Cardiac muscle cell (in vitro differentiated cells and primary cell): Measurements from ENCODE around the gene SPEG. TPM values are rescaled to one million over a fixed set of nuclear protein-coding genes. Genes with fewer than 3 reads are reported as not detected.

ENCODE experiments used
- DNase-seq, 2 donors: peaks; one replicate each; pipeline versions ENCODE4 v3.0.0 to v3.0.0-alpha.2; 2010 to 2017; ENCODE audit warnings: low read depth in 1 of 2, low spot score in 1 of 2
- H3K27ac ChIP-seq: fragments of 200-600 bp; sonication (generic); 2 replicates; pipeline ENCODE4 v1.5.1; 2016
- H3K27me3 ChIP-seq: fragments of 200-600 bp; sonication (generic); 2 replicates; pipeline ENCODE4 v1.6.0; 2016; ENCODE audit warnings: control low read depth
- H3K36me3 ChIP-seq: fragments of 200-600 bp; sonication (generic); 2 replicates; pipeline ENCODE4 v1.5.1; 2016; ENCODE audit warnings: control low read depth
- H3K4me1 ChIP-seq: fragments of 200-600 bp; sonication (generic); 2 replicates; pipeline ENCODE4 v1.8.1; 2017; ENCODE audit warnings: low read depth, mild to moderate bottlenecking, mixed run types
- H3K4me3 ChIP-seq: fragments of 200-600 bp; sonication (generic); 2 replicates; pipeline ENCODE4 v1.5.1; 2016; ENCODE audit warnings: mild to moderate bottlenecking
- H3K9me3 ChIP-seq: fragments of 200-600 bp; sonication (generic); 2 replicates; pipeline ENCODE4 v1.5.1; 2017; ENCODE audit warnings: low read depth, mild to moderate bottlenecking, control low read depth
- CTCF ChIP-seq: IDR thresholded peaks from 2 replicates; pipeline ENCODE4 v1.5.1; 2012; ENCODE audit warnings: low read depth, mild to moderate bottlenecking, low read length
- polyA plus RNA-seq: library from polyadenylated mRNA; unstranded; fragments of >200 nt; fragmentation: Nextera tagmentation; extraction: Ambion mirVana; gene quantifications from 2 replicates; pipeline ENCODE4 v1.2.1, GENCODE V29; 2016
- total RNA-seq: library from RNA; depleted of rRNA; stranded (reverse); fragments of >200 nt; gene quantifications from 2 replicates; pipeline ENCODE4 v1.2.3, GENCODE V29; 2016

Gene SPEG
- total and polyA plus RNA-seq, 2 experiments from 2014 or later, result 188 to 292 TPM

- no peak overlapping the region for H3K27ac ChIP-seq
- peaks cover 23% of the 10 kb centered on the region for H3K36me3 ChIP-seq
- TF ChIP-seq CTCF, result no peak
- H3K9me3 ChIP-seq, result no peaks in the 10 kb centered on the region
- no peak for DNase-seq
- peaks cover 11% of the 10 kb centered on the region for H3K4me1 ChIP-seq
- H3K27me3 ChIP-seq, result no peaks in the 10 kb centered on the region
- no peak overlapping the region for H3K4me3 ChIP-seq
Observed at GRCh38 chr2:219448099-219448775, 13.6 kb downstream of the SPEG start.

DNA sequence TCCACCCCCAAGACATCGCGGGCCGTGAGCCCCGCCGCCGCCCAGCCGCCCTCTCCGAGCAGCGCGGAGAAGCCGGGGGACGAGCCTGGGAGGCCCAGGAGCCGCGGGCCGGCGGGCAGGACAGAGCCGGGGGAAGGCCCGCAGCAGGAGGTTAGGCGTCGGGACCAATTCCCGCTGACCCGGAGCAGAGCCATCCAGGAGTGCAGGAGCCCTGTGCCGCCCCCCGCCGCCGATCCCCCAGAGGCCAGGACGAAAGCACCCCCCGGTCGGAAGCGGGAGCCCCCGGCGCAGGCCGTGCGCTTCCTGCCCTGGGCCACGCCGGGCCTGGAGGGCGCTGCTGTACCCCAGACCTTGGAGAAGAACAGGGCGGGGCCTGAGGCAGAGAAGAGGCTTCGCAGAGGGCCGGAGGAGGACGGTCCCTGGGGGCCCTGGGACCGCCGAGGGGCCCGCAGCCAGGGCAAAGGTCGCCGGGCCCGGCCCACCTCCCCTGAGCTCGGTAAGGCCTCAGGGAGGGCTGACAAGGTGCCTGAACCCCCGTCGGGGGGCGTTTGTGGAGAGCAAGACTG, 14.2 kb downstream of the SPEG start:
- H3K4me1 ChIP-seq, result peaks cover 17% of the 10 kb centered on the region
- H3K27me3 ChIP-seq, result no peaks in the 10 kb centered on the region
- no peak overlapping the region for H3K4me3 ChIP-seq

GRCh38 chr2:219449609-219450008, 15.0 kb downstream of the SPEG start:
- Histone ChIP-seq H3K36me3 (peaks cover 23% of the 10 kb centered on the region), H3K27me3 (no peaks in the 10 kb centered on the region), H3K9me3 (no peaks in the 10 kb centered on the region), H3K4me1 (peaks cover 22% of the 10 kb centered on the region), H3K4me3 (no peak overlapping the region), H3K27ac (no peak overlapping the region)
- TF ChIP-seq CTCF, result no peak
- DNase-seq, result no peak

More for the DNA sequence above, 14.2 kb downstream of the SPEG start:
- H3K9me3 ChIP-seq, result no peaks in the 10 kb centered on the region
- H3K36me3 ChIP-seq, result peaks cover 23% of the 10 kb centered on the region
- TF ChIP-seq CTCF, result no peak
- no peak for DNase-seq
- no peak overlapping the region for H3K27ac ChIP-seq

- Histone ChIP-seq H3K4me1 (peaks cover 22% of the 10 kb centered on the region), H3K4me3 (no peak overlapping the region), H3K9me3 (no peaks in the 10 kb centered on the region), H3K27me3 (no peaks in the 10 kb centered on the region), H3K36me3 (peaks cover 23% of the 10 kb centered on the region), H3K27ac (no peak overlapping the region)
- DNase-seq, result peak in 1 of 2 donors; percentile 36
- TF ChIP-seq CTCF, result no peak
Observed at GRCh38 chr2:219451661-219452360, 17.2 kb downstream of the SPEG start.

- peaks cover 24% of the 10 kb centered on the region for H3K4me1 ChIP-seq
- peak overlapping the region; percentile 82 for H3K27ac ChIP-seq
- DNase-seq, result peak in 1 of 2 donors; percentile 96
- no peak overlapping the region for H3K4me3 ChIP-seq
- no peak for TF ChIP-seq CTCF
- H3K36me3 ChIP-seq, result peaks cover 23% of the 10 kb centered on the region
- no peaks in the 10 kb centered on the region for H3K9me3 ChIP-seq
- H3K27me3 ChIP-seq, result no peaks in the 10 kb centered on the region
Observed at GRCh38 chr2:219452361-219453317, 18.0 kb downstream of the SPEG start.
